GM10266 (cell line): ENCODE measurements around the gene HSD17B4.

Experiments used
- DNase-seq: peaks from one replicate; pipeline ENCODE4 v3.0.0; 2012; ENCODE audit errors: extremely low spot score
- TF ChIP-seq, protein P1 (sequence below): IDR thresholded peaks from 2 replicates; pipeline ENCODE4 v1.5.1; 2012; ENCODE audit warnings: mild to moderate bottlenecking, low read depth; ENCODE audit not compliant: control insufficient read depth, insufficient read depth; ENCODE audit errors: missing control alignments

The HSD17B4 gene

DNA sequence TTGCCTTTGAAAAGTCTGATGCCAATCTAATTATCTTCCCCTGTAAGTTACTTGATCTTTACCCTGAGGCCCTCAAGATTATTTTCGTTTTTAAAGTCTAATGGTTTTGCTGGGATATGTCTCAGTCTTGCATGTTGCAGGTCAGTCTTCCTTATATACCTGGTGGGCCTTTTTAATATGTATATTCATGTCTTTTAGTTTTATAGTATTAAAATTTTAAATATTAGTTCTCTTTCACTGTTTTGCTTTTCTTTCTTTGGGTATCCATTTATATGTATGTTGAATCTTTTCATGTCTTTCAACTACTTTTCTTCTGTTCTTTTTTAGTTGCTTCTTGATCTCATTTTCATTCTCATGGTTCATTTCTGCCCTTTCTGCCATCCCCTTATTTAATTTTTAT is 68.9 kb downstream of the HSD17B4 start:
- DNase-seq, result no peak
- TF ChIP-seq, protein P1, sequence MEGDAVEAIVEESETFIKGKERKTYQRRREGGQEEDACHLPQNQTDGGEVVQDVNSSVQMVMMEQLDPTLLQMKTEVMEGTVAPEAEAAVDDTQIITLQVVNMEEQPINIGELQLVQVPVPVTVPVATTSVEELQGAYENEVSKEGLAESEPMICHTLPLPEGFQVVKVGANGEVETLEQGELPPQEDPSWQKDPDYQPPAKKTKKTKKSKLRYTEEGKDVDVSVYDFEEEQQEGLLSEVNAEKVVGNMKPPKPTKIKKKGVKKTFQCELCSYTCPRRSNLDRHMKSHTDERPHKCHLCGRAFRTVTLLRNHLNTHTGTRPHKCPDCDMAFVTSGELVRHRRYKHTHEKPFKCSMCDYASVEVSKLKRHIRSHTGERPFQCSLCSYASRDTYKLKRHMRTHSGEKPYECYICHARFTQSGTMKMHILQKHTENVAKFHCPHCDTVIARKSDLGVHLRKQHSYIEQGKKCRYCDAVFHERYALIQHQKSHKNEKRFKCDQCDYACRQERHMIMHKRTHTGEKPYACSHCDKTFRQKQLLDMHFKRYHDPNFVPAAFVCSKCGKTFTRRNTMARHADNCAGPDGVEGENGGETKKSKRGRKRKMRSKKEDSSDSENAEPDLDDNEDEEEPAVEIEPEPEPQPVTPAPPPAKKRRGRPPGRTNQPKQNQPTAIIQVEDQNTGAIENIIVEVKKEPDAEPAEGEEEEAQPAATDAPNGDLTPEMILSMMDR, result no peak

DNA sequence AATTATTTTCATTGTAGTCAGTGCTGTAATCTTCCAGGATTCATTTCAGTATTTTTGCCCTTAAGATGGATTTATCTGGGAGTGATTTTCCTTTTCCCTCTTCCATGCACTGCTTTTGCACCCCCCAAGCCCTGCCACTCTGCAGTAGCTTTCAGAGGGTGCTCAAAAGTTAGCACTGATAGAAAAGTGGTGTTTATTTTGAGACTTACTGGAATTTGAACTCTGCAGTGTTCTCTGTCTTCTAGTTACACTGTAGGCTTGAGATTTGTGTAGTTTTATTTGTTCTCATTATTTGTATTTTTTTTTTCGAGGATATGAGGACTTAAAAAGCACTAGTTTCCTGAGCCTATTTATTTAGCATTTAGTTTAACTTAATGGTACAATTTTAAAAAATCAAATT is 70.5 kb downstream of the HSD17B4 start:
- no peak for DNase-seq
- TF ChIP-seq, protein P1, result no peak

DNA sequence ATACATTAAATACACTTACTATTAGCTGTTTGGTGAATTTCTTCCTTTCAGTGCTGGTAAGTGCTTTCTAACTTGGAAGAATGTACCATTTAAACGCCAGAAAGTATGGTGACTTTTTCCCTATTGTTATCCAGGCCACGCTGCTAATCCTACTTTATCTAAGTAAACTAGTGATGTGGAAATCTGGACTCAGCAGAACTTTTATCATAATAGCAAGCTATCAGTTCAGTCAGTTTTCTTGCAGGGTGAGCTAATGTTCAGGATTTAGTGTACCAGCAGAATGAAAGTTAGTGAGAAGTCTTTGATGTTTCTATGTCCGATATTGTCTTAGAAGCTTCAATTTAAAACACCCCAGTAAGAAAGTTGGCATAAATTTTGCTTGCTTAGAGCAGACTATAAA is 72.2 kb downstream of the HSD17B4 start:
- DNase-seq, result no peak
- TF ChIP-seq, protein P1, result no peak

DNA sequence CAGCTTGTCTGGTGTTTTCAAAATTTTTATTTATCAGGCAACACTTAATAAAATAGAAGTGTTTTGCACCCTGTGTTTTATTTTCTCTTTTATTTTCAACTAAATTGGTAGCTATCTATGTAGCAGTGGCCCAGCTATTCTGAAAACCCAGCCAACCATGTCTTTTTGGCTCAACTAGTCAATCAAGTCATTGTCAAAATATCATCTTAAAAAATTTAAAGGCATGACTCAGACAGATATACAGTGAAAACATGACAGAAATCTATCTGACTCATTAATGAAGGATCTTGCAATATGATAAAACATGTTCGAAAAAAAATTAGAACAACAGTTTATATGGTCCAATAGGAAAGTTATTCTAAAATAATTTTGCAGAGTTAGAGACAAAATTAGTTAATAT is 75.1 kb downstream of the HSD17B4 start:
- TF ChIP-seq, protein P1, result no peak
- DNase-seq, result no peak

DNA sequence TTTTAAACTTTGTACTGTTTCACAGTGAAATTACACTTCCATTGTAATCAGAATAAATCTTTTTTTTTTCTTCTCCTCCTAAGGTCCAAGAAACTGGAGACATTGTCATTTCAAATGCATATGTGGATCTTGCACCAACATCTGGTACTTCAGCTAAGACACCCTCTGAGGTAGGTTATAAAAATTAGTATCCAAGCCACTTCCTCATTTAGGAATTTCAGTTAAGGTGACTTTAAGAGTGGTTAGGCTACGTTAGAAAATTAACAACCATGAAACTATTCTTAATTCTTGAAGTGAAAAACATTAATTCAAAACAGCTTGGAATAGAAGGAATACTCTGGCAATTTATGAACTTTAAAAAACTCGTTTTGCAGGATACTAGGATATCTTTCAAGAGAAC is 77.5 kb downstream of the HSD17B4 start:
- TF ChIP-seq, protein P1, result no peak
- DNase-seq, result no peak

DNA sequence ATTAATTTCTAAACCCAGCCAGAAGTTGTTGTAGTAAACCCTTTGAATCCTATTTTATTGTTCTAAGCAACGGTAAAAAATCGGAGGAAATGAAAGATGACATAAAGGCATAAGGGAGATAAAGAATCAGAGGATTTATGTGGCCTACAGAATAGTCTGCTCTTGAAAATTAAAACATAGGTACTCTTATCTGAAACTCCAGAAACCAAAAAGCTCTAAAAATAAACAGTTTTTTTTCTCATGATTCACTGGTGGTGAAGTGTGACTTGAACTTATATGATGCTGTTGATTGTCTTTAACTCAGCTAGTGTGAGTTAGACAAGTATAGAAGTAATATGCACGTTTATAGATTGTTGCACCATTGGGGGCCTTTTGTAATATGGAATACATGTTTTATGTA is 80.3 kb downstream of the HSD17B4 start:
- no peak for DNase-seq
- TF ChIP-seq, protein P1, result no peak

DNA sequence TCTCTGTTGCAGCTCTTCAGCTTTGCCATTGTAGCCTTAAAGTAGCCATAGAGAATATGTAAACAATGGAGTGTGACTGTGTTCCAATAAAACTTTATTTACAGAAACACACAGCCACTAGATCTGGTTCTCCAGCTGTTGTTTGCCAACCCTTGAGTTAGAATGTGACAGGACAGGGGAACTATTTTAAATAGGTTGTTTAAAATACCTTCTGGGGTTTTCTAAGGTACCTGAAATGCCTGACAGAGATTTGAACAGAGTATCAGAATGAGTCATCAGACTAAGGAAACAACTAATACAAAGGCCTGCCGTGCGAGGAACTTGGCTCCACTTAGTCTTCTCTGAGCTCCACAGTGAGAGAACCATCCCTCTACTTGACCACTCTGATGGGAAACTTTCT is 85.4 kb downstream of the HSD17B4 start:
- TF ChIP-seq, protein P1, result no peak
- peak; percentile 51 for DNase-seq
